ENCODE data around the gene FTHL17. TPM values are rescaled to one million over a fixed set of nuclear protein-coding genes. Genes with fewer than 3 reads are reported as not detected.

FTHL17 gene
- total RNA-seq, 2 experiments from 2014 or later: not detected

DNA sequence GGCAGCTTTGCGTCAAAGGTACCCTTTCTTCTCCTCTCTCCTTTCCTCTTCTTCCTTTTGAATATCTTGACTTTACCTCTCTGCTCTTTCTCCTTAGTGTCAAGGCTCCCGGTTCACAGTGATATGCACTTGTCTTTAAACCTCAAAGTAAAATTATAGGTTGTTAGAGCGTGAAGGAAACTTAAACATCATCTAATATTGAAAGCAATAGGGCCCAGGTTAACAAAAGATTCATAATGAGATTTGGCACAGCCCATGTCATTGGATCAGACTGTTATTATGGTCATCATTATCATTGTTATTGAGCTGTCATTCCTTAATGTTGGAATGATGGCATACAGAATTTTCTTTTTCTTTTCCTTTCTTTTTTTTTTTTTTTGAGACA lies 32.5 kb downstream of the FTHL17 start:
- ChIA-PET POLR2A (no interaction called here), CTCF (no interaction called here)

DNA sequence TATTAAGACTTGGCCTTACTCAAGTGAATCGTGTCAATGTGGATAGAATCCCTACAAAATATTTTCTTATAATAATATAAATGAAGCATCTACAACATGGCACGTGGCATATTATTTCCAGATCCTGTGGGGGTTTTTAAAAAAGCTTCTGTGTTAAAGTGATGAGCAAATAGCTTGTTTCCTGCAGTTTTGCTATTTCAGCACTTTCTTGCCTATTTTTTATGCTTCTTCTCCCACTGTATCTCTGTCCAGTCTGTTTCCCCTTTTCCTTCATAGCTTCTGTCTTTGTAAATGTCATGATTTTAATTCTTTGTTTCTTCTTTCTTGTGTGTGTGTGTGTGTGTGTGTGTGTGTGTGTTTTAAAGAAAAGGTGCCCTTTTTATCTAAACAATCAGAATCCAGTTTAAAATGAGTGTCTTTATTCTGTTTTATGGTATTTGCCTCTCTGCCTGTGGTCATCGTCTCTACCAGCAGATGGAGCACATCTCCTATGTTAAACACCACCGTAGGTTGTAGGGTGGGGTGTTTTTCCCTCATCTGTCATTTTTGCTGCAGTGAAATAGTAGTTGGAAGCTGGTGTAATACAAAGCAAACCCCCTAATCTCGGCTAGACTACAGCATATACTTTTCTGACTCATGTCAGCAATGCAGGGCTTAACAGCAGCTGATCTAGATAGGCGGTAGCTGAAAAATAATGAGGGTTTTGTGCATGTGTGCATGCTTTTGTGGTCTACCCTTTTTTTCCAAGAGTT lies 33.1 kb downstream of the FTHL17 start:
- POLR2A ChIA-PET: no interaction called here
- CTCF ChIA-PET: interaction anchor here (0.7 kb wide), 1 partner anchor 170 kb away, joined by 3 read pairs; no protein-coding TSS in a partner anchor

- POLR2A ChIA-PET: no interaction called here
- CTCF ChIA-PET: interaction anchor here (0.7 kb wide), 1 partner anchor 386 kb away, joined by 3 read pairs; no protein-coding TSS in a partner anchor
Observed at GRCh38 chrX:31036895-31037294, 34.9 kb downstream of the FTHL17 start.

DNA sequence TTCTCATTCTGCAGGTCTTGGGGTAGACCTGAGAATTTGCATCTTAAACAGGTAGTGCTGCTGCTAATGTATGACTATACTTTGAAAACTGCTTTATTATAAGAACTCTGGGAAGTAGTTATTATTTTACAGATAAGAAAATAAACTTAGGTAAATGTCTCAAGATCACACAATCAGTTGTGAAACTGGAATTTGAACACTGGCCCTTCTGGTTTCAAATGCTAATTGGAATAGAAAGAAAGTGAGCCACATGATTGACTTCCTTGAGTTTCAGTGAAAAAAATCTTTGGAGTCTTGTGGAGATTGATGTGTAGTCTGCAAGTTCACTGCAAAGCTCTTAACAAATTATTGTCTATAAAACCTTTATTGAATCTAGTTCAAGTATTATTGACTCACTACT lies 44.5 kb downstream of the FTHL17 start:
- ChIA-PET CTCF (no interaction called here), POLR2A (no interaction called here)

DNA sequence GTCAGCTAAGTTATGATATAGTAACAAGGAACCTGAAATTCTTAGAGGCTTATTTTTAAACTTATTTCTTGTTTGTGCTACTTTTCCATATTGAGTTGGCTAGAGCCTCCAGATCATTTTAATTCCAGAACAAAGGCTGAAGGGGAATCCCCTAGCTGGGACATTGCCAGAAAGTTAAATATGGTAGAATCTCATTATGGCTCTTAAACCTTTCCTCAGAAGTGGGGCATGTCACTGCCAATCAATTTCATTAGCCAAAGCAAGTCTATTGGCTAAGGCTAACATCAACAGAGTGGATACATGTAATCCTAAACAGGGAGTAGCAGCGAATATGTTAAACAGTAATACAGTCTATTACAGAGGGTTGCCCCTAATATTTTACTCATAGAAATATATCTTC lies 47.0 kb downstream of the FTHL17 start:
- POLR2A ChIA-PET: no interaction called here
- CTCF ChIA-PET: no interaction called here

- POLR2A ChIA-PET: no interaction called here
- CTCF ChIA-PET: no interaction called here
Observed at GRCh38 chrX:31021537-31021936, 50.3 kb downstream of the FTHL17 start.

Other genes with a start within 250 kb of the FTHL17 start
- gene TAB3, start 182.8 kb downstream of the FTHL17 start, total RNA-seq: 10 to 100 TPM; 18.9 to 20.0 TPM

Measured in activated CD8-positive, alpha-beta memory T cell treated with anti-CD3 and anti-CD28 coated beads for 36 hours (primary cell).